A673 (cell line): Measurements from ENCODE around the gene KCNQ1.

Experiments
- CTCF ChIP-seq: fragments of 300-800, 200-600 bp; sonication (generic); conservative IDR thresholded peaks from 2 replicates; pipeline ENCODE4 v1.5.1; 2017; ENCODE audit warnings: low read depth, mild to moderate bottlenecking, antibody characterized with exemption, low read length, moderate library complexity, mixed read lengths
- EZH2 ChIP-seq: fragments of 200-600 bp; sonication (generic); IDR thresholded peaks from 2 replicates; pipeline ENCODE4 v1.6.1; 2017; ENCODE audit warnings: borderline replicate concordance, low read depth, mild to moderate bottlenecking, mixed read lengths, antibody characterized with exemption, low read length; ENCODE audit not compliant: poor library complexity, severe bottlenecking

- no peak for TF ChIP-seq CTCF
- no peak for TF ChIP-seq EZH2
Measured at GRCh38 chr11:2820976-2821375, 376.2 kb downstream of the KCNQ1 start.
